ENCODE measurements around the gene SRRT.

SRRT gene, protein sequence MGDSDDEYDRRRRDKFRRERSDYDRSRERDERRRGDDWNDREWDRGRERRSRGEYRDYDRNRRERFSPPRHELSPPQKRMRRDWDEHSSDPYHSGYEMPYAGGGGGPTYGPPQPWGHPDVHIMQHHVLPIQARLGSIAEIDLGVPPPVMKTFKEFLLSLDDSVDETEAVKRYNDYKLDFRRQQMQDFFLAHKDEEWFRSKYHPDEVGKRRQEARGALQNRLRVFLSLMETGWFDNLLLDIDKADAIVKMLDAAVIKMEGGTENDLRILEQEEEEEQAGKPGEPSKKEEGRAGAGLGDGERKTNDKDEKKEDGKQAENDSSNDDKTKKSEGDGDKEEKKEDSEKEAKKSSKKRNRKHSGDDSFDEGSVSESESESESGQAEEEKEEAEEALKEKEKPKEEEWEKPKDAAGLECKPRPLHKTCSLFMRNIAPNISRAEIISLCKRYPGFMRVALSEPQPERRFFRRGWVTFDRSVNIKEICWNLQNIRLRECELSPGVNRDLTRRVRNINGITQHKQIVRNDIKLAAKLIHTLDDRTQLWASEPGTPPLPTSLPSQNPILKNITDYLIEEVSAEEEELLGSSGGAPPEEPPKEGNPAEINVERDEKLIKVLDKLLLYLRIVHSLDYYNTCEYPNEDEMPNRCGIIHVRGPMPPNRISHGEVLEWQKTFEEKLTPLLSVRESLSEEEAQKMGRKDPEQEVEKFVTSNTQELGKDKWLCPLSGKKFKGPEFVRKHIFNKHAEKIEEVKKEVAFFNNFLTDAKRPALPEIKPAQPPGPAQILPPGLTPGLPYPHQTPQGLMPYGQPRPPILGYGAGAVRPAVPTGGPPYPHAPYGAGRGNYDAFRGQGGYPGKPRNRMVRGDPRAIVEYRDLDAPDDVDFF

GRCh38 chr7:100874577-100875355 lies at the start of gene SRRT:
Gene SRRT (plus strand): TSS chr7:100875103. CDS start chr7:100875591, 488 bp downstream.
- peak; percentile 97 for DNase-seq (ENCODE audit: low spot score)

DNA sequence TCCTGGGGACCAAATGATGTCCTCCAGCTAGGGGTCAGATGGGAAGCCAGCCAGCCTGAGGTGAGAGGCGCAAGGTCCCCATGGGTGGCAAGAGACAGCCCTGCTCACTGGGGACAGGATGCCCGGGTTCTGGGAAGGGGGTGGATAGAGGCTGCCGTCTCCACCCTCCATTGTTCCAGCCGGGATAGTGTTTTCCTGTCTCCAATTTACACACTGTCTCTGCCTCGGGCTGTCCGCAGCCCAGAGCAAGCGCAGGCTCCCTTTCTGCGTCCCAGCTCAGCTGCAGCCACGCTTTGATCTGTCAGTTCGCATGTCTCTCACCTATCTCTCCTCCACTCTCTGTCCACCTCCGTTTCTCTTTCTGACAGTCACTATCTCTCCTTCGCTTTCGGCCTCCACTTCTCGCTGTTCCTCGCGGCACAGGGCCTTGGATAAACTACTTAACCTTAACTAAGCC lies 49.7 kb upstream of the SRRT start:
- DNase-seq (ENCODE audit: low spot score) = peak; percentile 37

GRCh38 chr7:100825751-100826513 lies 49.0 kb upstream of the SRRT start:
- DNase-seq (ENCODE audit: low spot score) = peak; percentile 37

DNA sequence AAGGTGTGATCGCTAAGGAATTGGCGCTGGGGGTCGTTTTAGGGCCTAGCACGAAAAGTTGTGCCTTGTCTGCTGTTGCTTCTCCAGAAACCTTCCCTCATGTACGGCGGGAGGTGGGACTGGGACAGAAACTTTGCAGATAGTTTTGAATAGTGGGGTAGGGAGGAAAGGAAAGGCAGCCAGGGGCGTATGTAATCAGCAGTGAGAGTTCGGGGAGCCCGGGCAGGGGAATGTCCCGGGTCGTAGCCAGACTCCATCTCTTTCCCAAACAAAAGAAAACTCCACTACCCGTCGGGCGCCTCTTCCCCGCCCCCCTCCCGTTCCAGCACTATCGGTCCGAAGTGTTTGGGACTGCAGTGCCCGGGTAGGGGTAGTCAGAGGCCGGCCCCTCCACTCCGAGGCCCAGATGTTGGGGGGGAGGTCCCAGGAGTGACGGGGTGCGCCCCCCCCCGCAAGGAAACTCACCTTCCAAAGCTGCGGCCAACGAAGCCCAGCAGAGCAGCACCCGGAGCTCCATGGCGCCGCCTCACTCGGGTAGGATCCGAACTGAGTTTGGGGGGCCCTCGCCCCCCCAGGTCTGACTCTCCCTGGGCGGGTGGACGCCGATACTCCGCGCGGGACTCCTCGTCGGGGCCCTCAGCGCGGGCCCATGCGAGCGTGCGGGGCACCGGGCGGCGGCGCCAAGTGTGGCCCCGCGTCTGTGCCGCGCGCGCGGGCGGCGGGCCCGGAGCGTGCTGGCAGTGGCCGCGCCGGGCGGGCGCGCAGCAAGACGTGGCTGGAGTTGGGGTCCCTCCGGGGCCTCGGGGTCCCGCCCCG lies 48.2 kb upstream of the SRRT start:
- DNase-seq (ENCODE audit: low spot score) = peak; percentile 83

- DNase-seq (ENCODE audit: low spot score) = peak; percentile 86
These were observed 47.3 kb upstream of the SRRT start, which contains the start of gene EPHB4 for GRCh38 chr7:100827330-100828226. Gene EPHB4 (minus strand): TSS chr7:100827523. CDS start chr7:100827030, 493 bp downstream.

GRCh38 chr7:100829150-100829716 lies 45.7 kb upstream of the SRRT start:
- no peak for DNase-seq (ENCODE audit: low spot score)

DNA sequence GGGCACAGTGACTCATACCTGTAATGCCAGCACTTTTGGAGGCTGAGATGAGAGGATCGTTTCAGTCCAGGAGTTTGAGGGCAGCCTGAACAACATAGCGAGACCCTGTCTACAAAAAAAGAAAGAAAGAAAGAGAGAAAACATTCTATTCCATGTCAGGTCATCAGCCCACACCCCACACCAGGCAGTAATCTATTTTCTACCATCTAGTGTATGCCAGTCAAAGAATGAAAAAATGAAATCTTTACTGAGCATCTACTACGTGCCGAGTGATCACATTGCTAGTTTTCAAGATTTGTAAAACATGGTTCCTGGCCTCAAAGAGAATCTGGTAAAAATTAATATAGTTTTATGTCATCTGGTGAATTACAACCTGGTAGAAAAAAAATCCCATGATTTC lies 44.5 kb upstream of the SRRT start:
- no peak for DNase-seq (ENCODE audit: low spot score)

GRCh38 chr7:100832281-100832633 lies 42.6 kb upstream of the SRRT start:
- no peak for DNase-seq (ENCODE audit: low spot score)

DNA sequence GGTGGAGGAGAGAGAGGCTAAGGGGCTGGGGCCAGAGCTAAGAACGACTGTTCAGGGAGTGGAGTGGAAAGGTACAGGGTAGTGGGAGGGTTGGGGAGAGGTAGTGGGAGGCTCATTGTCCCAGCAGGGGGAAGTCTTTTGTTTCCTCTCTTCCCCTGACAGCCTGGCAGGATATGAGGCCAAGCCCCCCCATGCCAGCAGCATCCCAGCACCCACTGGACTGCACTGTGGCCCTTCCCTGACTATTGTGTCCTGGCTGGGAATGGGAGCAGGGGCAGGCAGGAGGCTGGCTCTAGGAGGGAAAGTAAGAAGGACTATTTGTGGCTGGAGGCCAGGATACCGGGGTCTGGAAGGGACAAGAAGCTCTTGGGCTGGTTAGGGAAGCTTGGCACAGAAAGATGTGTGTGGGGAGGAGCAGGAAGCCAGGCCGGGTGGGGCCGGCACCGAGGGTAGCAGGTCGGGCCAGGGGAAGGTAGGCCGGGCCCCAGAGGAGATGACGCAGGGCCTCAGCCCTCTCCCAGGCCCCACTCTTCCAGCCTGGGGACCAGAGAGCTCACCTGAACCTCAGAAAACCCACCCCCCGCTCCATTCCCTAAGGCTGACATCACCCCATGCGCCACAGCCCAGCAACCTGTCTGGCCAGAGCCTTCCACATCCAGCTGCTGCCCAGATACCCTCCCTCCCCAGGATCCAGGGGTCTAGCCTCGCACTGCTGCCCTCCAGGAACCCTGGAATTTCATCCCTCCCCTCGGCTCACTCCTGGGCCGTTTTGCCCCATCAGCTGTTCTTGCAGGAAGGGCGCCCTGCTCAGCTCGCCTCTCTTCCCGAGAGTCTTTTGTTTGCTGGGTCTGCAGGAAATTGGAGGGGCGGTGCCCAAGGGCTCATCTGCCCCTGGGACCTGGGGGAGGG lies 38.7 kb upstream of the SRRT start:
- DNase-seq (ENCODE audit: low spot score) = peak; percentile 93

DNA sequence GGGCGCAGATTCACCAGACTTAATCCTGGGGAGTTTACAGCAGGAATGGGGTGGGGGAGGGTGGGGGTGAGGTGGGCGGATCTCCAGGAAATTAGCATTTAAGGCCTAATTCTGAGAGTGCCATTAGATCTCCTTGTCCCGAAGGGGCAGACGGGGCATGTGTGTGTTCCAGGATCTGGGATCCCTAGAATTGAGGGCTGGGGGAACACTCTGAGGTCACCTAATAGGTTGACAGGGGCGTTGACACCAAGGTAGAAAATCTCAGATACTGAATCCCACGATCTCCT lies 38.1 kb upstream of the SRRT start:
- no peak for DNase-seq (ENCODE audit: low spot score)

DNA sequence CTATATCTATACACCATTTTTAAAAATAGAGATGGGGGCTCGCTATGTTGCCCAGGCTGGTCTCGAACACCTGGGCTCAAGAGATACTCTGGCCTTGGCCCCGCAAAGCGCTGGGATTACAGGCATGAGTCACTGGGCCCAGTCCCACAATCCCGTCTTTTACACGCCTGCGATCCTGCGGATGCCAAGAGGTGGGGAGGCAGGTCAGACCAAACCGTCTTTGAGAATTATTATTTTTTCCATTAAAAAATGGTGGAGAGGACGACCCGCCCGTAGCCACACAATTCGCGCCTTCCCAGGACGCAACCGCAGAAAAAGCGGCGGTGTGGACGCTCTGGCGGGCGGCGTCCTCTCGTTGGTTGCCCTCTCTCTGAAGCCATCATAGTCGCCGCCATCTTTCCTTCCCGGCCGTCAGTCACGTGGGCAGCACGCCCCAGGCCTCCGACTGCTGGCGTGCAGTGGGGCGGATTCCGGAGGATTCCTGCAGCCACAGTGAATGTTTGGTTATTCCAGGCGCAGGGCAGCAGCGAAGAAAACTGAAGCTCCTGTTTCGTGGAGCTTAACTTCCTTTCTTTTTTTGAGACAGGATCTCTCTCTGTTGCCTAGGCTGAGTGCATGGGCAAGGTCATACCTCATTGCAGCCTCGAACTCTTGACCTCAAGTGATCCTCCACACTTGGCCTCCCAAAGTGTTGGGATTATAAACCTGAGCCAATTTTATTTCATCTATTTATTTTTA lies 37.6 kb upstream of the SRRT start:
- peak; percentile 94 for DNase-seq (ENCODE audit: low spot score)

GRCh38 chr7:100839361-100839760 lies 35.5 kb upstream of the SRRT start:
- DNase-seq (ENCODE audit: low spot score) = no peak

- DNase-seq (ENCODE audit: low spot score) = no peak
These were observed 34.3 kb upstream of the SRRT start for GRCh38 chr7:100840470-100841100.

DNA sequence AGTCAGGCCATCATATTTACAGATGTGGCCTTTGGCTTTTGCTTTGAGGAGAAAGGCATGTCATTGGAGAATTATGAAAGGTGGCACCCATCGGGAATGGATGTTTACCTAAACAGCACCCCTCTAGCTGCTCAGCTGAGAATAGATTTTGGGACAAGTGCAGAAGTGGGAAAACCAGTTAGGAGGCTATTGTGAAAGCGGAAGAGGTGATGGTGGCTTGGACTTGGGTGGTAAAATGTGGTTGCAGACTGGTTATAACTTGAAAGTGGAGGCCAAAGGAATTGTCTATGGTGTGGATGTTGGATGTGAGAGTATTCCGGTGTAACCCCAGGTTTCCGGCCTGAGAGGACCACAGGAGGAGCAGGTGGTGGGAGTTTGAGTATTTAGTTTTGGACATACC lies 27.5 kb upstream of the SRRT start:
- no peak for DNase-seq (ENCODE audit: low spot score)

DNA sequence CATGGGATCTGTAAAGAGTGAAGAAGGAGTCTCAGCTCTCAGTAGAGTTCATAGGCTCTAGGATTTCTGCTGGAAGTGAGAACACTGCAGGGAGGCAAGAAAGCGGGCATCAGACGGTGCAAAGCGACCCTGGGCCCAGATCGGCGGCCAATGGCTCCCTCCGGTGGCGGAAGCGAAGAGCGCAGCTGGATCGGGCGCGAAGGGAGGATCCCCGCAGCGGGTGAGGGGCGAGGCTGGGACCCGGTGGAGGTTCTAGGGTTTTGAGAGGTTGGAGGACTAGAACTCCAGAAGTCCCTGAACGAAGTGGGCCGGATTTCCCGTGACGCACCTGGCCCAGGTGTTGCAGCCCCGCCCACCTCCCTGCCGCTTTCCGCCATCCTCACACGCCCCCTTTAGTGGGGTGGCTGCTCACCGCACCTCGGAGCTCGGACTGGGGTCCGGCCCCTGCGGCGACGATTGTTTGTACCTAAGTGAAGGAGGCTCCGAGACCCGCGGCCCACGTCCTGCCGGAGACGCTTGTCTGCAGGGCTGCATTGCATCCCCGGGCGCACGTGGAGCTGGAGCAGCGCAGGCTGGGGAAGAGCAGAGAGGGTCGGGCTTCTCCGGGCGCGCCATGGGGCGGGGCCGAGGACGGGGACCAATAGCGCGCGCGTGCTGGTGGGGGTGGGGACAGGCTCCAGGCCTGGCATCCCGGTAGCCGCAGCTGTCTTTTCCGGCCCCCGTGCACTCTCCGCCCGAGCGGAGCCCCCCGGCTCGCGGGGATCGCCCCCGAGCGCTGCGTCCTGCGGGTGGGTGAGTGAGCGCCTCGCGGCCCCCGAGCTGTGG lies 22.6 kb upstream of the SRRT start, which contains the start of gene SLC12A9:
TSS of gene SLC12A9 (plus strand) at position 666 of the 825 bp plus-strand sequence. CDS start 1,485 bp downstream, outside the sequence.
- peak; percentile 97 for DNase-seq (ENCODE audit: low spot score)
